Measurements from ENCODE around the gene S100A1. TPM values are rescaled to one million over a fixed set of nuclear protein-coding genes. Genes with fewer than 3 reads are reported as not detected.

The S100A1 gene
- total and polyA plus RNA-seq, 2 of the 13 experiments (the other 11 are each of a cell fraction or from before 2014, with no cell fraction given) = 120 to 251 TPM

DNA sequence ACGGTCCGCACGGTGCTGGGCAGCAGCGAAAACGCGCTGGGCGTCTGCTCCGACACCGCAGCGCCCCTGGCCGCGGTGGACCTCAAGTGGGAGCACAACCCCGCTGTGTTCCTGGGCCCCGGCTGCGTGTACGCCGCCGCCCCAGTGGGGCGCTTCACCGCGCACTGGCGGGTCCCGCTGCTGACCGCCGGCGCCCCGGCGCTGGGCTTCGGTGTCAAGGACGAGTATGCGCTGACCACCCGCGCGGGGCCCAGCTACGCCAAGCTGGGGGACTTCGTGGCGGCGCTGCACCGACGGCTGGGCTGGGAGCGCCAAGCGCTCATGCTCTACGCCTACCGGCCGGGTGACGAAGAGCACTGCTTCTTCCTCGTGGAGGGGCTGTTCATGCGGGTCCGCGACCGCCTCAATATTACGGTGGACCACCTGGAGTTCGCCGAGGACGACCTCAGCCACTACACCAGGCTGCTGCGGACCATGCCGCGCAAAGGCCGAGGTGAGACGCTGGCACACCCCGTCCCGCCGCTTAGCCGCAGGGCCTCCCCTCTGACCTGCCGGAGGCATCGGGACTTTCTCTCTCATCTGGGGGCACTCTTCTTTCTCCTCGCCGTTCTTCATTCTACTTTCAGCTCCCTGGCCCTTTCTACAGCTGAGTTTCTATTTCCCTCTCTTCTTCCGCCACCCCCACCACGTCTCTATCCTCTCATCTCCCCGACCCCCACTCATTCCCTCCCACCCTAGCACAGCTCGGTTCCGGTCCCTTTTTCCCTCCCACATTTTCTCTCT is 51.3 kb downstream of the S100A1 start (continued):
- TF ChIP-seq, protein P1, sequence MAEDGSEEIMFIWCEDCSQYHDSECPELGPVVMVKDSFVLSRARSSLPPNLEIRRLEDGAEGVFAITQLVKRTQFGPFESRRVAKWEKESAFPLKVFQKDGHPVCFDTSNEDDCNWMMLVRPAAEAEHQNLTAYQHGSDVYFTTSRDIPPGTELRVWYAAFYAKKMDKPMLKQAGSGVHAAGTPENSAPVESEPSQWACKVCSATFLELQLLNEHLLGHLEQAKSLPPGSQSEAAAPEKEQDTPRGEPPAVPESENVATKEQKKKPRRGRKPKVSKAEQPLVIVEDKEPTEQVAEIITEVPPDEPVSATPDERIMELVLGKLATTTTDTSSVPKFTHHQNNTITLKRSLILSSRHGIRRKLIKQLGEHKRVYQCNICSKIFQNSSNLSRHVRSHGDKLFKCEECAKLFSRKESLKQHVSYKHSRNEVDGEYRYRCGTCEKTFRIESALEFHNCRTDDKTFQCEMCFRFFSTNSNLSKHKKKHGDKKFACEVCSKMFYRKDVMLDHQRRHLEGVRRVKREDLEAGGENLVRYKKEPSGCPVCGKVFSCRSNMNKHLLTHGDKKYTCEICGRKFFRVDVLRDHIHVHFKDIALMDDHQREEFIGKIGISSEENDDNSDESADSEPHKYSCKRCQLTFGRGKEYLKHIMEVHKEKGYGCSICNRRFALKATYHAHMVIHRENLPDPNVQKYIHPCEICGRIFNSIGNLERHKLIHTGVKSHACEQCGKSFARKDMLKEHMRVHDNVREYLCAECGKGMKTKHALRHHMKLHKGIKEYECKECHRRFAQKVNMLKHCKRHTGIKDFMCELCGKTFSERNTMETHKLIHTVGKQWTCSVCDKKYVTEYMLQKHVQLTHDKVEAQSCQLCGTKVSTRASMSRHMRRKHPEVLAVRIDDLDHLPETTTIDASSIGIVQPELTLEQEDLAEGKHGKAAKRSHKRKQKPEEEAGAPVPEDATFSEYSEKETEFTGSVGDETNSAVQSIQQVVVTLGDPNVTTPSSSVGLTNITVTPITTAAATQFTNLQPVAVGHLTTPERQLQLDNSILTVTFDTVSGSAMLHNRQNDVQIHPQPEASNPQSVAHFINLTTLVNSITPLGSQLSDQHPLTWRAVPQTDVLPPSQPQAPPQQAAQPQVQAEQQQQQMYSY (CRISPR knock-in tag; IDR thresholded peaks at IDR 0.05) = peak; percentile 32; the same call in 1 of the 2 replicates
- TF ChIP-seq KLF16 (CRISPR knock-in tag; IDR thresholded peaks at IDR 0.05) = no peak
- no peak for TF ChIP-seq THAP11 (CRISPR knock-in tag; IDR thresholded peaks at IDR 0.05)
- TF ChIP-seq, protein P2, sequence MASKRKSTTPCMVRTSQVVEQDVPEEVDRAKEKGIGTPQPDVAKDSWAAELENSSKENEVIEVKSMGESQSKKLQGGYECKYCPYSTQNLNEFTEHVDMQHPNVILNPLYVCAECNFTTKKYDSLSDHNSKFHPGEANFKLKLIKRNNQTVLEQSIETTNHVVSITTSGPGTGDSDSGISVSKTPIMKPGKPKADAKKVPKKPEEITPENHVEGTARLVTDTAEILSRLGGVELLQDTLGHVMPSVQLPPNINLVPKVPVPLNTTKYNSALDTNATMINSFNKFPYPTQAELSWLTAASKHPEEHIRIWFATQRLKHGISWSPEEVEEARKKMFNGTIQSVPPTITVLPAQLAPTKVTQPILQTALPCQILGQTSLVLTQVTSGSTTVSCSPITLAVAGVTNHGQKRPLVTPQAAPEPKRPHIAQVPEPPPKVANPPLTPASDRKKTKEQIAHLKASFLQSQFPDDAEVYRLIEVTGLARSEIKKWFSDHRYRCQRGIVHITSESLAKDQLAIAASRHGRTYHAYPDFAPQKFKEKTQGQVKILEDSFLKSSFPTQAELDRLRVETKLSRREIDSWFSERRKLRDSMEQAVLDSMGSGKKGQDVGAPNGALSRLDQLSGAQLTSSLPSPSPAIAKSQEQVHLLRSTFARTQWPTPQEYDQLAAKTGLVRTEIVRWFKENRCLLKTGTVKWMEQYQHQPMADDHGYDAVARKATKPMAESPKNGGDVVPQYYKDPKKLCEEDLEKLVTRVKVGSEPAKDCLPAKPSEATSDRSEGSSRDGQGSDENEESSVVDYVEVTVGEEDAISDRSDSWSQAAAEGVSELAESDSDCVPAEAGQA (IDR thresholded peaks at IDR 0.05; ENCODE audit: low read depth) = no peak
- TF ChIP-seq, protein P2 (CRISPR knock-in tag; IDR thresholded peaks at IDR 0.05; ENCODE audit: borderline replicate concordance) = 0 out of 2 replicates have a peak, but pooled peaks have one; percentile 70
- 0 out of 2 replicates have a peak, but pooled peaks have one; percentile 19 for TF ChIP-seq SP2 (CRISPR knock-in tag; IDR thresholded peaks at IDR 0.05)
- TF ChIP-seq ZKSCAN8 (CRISPR knock-in tag; IDR thresholded peaks at IDR 0.05; ENCODE audit: borderline replicate concordance) = no peak
- peak; percentile 32; the same call in 1 of the 2 replicates for TF ChIP-seq ZFY (CRISPR knock-in tag; IDR thresholded peaks at IDR 0.05)
- no peak for TF ChIP-seq HNRNPK (IDR thresholded peaks at IDR 0.05; ENCODE audit: low read depth, low read length, poor library complexity, severe bottlenecking)
- TF ChIP-seq, protein P3, sequence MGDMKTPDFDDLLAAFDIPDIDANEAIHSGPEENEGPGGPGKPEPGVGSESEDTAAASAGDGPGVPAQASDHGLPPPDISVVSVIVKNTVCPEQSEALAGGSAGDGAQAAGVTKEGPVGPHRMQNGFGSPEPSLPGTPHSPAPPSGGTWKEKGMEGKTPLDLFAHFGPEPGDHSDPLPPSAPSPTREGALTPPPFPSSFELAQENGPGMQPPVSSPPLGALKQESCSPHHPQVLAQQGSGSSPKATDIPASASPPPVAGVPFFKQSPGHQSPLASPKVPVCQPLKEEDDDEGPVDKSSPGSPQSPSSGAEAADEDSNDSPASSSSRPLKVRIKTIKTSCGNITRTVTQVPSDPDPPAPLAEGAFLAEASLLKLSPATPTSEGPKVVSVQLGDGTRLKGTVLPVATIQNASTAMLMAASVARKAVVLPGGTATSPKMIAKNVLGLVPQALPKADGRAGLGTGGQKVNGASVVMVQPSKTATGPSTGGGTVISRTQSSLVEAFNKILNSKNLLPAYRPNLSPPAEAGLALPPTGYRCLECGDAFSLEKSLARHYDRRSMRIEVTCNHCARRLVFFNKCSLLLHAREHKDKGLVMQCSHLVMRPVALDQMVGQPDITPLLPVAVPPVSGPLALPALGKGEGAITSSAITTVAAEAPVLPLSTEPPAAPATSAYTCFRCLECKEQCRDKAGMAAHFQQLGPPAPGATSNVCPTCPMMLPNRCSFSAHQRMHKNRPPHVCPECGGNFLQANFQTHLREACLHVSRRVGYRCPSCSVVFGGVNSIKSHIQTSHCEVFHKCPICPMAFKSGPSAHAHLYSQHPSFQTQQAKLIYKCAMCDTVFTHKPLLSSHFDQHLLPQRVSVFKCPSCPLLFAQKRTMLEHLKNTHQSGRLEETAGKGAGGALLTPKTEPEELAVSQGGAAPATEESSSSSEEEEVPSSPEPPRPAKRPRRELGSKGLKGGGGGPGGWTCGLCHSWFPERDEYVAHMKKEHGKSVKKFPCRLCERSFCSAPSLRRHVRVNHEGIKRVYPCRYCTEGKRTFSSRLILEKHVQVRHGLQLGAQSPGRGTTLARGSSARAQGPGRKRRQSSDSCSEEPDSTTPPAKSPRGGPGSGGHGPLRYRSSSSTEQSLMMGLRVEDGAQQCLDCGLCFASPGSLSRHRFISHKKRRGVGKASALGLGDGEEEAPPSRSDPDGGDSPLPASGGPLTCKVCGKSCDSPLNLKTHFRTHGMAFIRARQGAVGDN (CRISPR knock-in tag; IDR thresholded peaks at IDR 0.05) = peak; percentile 76
- no peak for TF ChIP-seq SSRP1 (CRISPR knock-in tag; IDR thresholded peaks at IDR 0.05)
- peak; percentile 37; the same call in 1 of the 2 replicates for TF ChIP-seq MAFG (CRISPR knock-in tag; IDR thresholded peaks at IDR 0.05)
- TF ChIP-seq, protein P4, sequence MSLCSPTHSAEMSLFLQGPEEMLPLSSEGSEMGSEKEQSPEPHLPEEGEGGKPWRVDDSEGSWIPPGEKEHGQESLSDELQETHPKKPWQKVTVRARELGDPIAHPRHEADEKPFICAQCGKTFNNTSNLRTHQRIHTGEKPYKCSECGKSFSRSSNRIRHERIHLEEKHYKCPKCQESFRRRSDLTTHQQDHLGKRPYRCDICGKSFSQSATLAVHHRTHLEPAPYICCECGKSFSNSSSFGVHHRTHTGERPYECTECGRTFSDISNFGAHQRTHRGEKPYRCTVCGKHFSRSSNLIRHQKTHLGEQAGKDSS (CRISPR knock-in tag; IDR thresholded peaks at IDR 0.05; ENCODE audit: borderline replicate concordance, low read depth) = 0 out of 2 replicates have a peak, but pooled peaks have one; percentile 21
